ENCODE results near the gene EFCAB5.

GRCh38 chr17:30002088-30002487, 60.7 kb downstream of the EFCAB5 start:
- TF ChIP-seq CTCF (conservative IDR thresholded peaks at IDR 0.05; ENCODE audit: low read depth in 2 of 2) (no peak), REST (IDR thresholded peaks at IDR 0.05; ENCODE audit: unreplicated experiment) (no peak)

Measured in GM23338 (cell line).